CD4-positive, alpha-beta T cell treated with Interleukin-6 for 4 hours (primary cell): ENCODE data around the gene ENG.
"Not testable (repeated sequence)": the region's sequence is repeated elsewhere in the genome, so short reads cannot be mapped to it uniquely, and the experiment has no call there.

Source experiments
- DNase-seq: peaks from one replicate; pipeline ENCODE4 v3.0.0-alpha.2; 2020; ENCODE audit warnings: mixed read lengths

The ENG gene

DNA sequence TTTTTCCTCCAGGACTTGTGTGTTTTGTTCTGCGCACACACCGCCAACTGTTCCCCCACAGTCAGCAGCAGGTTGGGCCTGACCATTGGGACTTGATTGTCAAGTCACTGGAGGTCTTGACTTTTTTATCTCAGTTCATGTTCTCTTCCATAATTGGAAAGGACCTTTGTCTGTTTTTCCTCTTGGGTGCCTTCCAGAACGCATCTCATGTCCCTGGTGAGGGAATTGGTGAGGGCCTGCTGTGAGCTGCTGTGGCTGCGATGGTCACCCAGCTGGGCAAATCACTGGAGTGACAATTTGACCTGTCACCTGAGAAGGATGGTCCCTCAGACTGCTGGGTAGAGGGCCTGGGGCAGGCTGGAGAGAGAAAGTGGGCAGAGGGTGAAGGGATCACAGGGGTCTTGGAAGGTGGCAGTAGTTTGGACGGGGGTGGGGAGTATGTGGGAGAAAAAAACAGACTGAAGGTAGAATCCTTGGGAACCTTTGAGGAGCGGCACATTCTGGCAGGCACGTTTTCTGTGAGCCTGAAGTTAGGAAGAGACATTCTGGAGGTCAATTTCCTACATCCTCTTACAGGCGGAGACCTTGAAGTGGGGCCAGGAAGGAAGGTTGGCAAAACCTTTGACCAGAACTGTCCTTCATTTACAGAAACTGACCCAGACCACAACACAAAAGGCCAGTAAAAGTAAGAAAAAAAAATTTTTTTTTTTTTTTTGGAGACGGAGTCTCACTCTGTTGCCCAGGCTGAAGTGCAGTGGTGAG lies 64.2 kb downstream of the ENG start:
- DNase-seq, result no peak

- DNase-seq, result no peak
Measured at GRCh38 chr9:127789179-127789578, 65.3 kb downstream of the ENG start.

DNA sequence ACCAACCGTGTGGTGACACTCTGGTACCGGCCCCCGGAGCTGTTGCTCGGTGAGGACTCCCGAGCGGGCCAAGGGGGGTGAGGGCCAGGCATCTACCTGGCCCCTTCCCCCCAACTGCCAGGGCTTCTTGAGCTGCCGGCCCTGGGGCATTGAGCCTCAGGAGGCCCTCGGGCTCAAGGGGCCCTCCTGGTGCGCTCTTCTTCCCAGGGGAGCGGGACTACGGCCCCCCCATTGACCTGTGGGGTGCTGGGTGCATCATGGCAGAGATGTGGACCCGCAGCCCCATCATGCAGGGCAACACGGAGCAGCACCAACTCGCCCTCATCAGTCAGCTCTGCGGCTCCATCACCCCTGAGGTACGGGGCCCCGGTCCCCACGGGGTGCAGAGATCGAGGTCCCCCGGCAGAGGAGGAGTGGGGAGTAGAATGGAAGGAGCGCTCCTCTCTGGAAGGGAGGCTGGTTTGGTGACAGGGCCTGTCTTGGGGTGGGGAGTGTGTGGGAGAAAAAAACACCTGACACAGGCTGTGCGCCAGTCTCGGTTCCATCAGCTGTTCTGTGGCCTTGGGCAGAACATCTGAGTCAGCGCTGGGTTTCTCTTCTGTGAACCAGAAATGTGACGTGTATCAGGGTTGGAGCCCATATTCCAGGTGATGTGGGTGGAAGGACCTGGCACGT lies 66.0 kb downstream of the ENG start:
- DNase-seq, result no peak

DNA sequence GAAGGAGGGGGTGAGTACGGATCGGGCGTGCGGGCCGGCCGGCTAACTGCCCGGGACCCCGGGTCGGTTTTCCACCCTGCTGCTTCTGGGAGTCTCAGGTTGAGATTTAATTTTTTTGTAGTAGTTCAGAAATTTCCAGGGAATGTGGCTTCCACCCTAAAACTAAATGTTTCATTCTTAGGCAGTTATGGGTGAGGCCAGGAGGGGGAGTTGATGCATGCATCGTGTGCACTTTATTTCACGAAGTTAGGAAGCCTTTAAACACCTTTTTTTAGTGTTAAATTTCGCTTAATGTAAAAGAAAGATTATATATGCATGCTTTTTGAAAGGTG lies 67.7 kb downstream of the ENG start:
- DNase-seq, result peak; percentile 27

DNA sequence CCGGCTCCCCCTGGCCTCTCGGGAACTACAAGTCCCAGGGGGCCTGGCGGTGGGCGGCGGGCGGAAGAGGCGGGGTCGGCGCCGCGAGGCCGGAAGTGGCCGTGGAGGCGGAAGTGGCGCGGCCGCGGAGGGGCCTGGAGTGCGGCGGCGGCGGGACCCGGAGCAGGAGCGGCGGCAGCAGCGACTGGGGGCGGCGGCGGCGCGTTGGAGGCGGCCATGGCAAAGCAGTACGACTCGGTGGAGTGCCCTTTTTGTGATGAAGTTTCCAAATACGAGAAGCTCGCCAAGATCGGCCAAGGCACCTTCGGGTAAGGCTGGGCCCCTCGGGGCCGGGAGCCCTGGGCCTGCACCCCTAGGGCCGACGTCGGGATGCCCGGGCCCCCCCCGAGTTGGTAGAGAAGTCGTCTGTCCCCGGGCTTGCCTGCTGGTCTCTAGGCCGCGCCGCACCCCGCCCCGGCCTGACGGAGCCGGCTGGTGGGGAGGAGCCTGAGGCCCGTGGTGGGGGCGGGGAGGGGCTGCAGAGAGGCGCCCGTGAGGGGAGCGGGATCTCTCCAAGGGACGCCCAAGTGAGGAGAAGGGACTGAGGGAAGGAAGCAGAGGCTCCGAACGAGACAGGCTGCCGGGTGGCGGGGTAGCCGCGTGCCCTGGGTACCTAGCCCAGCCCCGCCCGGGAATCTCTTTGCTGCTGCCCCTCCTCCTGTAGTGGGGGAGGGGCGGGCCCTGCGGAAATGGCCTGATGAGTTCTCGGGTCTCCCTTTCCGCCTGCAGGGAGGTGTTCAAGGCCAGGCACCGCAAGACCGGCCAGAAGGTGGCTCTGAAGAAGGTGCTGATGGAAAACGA lies 68.3 kb downstream of the ENG start, which contains the start of gene CDK9:
Gene CDK9, plus strand, starts transcription at position 102 of the 840 bp plus-strand sequence. Its CDS starts 115 bp downstream, at position 217.
- peak; percentile 91 for DNase-seq

DNA sequence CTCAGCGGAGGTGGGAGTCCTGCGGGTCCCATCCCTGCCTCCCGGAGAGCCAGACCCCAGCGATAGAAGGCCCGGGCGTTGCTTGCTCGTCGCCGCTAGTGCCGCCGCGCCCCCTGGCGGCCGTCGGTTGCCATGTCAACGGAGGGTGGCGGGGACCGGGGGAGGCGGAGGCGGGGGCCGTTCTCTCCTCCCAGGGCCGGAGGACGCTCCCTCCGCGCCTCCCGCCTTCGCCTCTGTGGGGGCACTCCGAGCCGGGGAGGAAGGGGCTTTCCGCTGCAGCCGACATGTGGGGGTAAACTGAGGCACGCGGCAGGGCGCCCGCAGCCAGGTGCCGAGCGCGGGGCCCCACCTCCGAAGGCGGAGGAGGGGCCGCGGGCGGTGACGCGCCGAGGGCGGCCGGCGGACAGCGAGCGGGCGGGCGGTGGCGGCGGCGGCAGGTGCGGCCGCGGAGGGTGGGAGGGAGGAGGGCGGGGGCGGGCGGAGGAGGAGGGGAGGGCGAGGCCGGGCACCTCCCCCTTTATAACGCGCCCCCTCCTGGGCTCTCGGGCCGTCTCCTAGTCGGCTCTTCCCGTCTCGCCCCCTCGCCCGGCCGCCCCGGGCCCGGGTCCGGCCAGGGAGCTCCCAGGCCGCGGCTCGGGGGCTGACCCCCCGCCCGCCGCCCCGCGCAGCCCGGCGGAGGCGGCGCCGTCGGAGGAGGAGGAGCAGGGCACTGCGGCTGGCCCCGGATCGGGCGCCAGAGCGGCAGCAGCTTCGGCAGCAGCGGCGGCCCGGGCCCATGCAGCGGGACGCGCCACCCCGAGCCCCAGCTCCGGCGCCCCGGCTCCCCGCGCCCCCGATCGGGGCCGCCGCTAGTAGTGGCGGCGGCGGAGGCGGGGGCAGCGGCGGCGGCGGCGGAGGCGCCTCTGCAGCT lies 69.2 kb downstream of the ENG start:
- DNase-seq, result peak; percentile 90

- peak; percentile 80 for DNase-seq
Measured at GRCh38 chr9:127783111-127784008, 71.1 kb downstream of the ENG start.

DNA sequence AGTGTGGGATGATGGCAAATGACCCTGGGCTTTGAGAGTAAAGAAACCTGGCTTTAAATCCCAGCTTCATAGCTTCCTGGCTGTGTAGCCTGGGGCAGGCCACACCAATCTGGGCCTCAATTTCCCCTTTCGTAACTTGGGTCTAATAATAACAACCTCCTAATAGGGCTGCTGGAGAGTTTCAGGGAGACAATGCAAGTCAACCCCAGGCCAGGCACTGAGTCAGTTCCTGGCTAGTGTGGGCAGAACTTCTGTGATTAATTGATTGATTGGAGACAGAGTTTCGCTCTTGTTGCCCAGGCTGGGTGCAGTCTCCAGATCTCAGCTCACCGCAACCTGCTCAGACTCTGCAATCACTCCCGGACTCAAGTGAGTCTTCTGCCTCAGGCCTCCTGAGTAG lies 72.7 kb downstream of the ENG start:
- no peak for DNase-seq

DNA sequence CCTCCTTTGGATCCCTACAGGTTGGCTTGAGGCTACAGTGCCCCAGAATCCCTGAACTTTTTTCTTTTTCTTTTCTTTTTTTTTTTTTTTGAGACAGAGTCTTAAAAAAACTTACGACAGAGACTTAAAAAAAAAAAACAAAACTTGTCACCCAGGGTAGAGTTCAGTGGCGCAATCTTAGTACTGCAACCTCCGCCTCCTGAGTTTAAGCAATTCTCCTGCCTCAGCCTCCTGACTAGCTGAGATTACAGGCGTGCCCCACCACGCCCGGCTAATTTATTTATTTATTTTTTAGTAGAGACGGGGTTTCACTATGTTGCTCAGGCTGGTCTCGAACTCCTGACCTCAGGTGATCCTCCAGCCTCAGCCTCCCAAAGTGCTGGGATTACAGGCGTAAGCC lies 73.5 kb downstream of the ENG start:
- not testable (repeated sequence) for DNase-seq

DNA sequence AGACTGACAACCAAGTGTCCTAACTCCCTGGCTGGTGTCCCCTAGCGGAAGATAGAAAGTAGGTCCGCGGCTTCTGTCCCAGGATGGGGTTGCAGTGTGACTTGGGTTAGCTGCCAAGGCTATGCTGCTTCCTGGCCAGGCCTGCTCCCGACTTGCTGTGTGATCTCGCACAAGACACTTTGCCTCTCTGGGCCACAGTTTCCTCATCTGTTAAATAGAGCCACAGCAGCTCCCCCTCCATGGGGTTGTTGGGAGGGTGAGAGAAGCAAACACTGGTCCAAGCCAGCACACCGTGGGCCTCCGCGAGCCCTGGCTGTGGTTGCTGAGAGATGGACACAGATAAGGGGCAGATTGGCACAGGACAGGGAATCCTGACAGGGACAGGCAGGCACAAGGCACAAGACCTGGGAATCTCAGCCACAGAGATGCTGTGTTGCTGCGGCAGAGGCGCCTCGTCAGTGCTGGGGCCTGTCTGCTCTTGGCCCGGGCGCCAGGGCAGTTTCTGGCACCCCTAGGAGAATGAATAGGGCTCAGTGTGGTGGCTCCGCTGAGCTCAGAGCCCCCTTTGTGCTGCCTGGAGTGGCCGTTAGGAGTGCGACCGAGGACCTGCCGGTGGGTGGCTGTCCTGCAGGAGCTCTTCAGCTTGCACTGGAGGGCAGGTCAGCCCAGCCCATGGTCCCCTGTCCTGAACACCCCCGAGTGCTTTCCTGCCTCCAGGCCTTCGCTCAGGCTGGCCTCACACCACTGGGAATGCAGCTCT lies 74.2 kb downstream of the ENG start:
- peak; percentile 35 for DNase-seq

- DNase-seq, result peak; percentile 38
Measured at GRCh38 chr9:127779136-127779981, 75.1 kb downstream of the ENG start.

DNA sequence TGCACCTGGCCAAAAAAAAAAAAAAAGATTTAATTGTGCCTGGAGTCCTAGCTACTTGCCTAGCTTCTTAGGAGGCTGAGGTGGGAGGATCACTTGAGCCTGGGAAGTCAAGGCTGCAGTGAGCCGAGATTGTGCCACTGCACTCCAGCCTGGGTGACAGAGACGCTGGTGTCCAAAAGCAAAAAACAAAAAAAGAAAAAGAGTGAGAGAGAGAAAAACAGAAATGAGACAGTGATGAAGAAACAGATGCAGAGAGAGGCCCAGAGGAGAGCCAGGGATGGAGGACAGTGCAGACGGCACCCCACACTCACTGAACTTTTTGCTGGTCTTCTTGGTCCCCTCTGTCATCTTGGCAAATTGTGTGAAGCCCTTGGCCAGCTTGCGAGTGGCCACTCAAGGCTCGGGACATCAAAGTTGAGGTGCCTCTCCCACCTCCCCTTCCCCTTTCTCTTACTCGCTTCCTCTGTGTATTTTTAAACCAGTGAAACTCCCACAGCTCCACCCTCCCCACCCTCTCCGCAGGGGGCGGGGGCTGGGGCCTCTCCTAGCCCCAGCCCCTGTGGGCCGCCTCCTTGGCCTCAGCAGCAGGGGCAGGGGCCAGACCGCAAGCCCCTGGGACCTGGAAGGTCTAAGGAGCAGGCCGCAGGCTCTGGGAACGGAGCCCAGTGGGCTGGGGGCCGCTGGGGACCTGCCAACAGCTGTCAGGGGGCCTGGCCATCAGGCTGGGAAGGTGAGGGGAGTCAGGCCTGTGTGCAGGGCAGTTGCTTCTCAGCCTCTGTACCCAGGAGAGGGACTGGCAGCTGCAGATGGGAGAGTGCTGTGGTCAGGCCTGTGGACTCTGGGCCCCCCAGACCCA lies 76.0 kb downstream of the ENG start, which contains the start of gene SH2D3C:
Gene SH2D3C, minus strand, starts transcription at position 387 of the 856 bp plus-strand sequence. Its CDS starts 39 bp downstream, at position 348.
- DNase-seq, result peak; percentile 69

DNA sequence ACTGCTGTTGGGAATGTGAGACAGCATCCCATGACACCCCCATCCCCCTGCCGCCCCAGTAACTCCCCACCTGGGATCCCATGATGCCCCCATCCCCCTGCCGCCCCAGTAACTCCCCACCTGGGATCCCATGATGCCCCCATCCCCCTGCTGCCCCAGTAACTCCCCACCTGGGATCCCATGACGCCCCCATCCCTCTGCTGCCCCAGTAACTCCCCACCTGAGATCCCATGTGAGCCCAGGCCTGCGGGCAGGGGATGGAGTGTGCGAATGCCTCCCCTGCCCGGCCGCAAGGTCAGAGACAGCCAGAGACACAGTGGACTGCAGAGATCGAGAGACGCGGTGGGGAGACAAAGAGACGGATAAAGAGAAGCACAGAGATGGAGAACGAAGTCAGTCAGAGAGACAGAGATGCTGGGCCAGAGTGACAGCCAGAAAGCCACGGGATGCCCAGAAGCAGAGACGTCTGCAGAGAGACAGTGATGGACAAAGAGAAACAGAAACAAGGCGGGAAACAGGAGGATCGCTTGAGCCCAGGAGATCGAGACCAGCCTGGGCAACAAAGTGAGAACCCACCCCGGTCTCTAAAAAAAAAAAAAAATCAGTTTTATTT lies 77.0 kb downstream of the ENG start:
- DNase-seq, result peak; percentile 29

DNA sequence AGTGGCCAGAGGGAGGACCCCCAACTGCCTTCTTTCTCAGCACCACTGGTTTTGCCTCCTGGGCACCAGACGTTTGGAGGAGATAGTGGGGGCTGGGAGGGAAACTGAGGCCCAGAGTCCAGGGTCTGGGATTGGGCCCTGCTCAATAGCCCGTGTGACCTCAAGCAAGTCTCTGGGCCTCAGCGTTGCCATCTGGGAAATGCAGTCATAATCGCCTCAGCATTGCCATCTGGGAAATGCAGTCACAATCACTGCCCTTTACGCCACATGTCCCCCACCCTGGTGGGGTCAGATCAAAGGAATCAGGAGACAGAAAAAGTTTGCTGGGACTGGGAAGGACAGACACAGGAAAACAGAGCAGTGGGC lies 77.6 kb downstream of the ENG start:
- no peak for DNase-seq

DNA sequence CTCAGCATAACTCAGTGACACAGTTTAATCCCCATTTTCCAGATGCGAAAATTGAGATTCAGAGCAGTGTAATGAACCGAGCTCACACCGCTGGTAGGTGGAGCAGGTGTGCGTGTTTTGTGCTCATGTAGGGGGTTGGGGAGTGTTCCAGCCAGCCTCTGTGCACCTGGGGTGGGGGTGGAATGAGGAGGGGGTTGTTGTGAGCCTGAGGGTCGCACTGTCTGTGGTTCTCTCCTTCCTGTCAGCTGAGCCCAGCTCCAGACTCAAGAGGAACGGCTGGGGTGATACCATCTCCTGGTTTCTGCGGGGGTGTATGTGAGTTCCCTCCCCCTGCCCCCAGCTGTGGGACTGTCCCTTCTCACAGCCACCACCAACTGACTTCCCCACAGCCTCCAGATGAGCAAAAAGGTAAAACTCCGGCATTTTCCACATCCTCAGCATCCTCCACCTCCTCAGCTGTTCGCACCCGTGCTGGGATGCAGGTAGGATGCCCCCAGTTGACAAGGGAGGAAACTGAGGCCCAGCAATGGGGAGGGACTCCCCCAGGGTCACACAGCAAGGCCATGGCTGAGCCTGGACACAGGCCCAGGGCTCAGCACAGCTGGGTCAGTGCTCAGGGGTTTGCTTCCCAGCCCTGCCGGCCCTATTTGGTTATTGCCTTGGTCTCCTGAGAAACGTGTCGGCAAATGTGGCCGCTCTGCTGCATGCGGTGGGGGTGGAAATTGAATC lies 78.1 kb downstream of the ENG start:
- peak; percentile 87 for DNase-seq

GRCh38 chr9:127773981-127774380 lies 80.5 kb downstream of the ENG start:
- no peak for DNase-seq

DNA sequence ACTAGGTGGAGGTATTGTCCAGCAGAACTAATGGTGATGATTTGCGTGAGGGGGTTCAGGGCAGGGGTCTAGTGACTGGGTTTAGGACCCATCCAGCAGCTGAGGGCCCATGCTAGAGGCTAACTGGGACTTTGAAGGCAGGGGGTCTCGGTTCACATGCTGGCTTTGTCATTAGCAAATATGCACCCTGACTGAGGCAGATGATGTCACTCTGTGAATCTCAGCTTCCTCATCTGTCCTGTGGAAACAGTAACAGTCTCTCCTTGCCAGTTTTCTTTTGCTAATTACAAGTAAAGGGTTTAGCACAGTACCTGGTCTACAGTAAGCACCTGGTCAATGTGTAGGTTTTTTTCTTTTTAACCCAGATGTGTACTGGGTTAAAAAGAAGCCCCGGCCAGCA lies 81.2 kb downstream of the ENG start:
- no peak for DNase-seq
